HG03139 (cell line): Measurements from ENCODE around the gene PGAP6.
A peak's percentile ranks its signal among the peaks of the same experiment; 100 is the strongest.
"Not testable (repeated sequence)": the region's sequence is repeated elsewhere in the genome, so short reads cannot be mapped to it uniquely, and the experiment has no call there.

Source experiments
- ATAC-seq: cut with Tn5 transposase; IDR thresholded peaks from one replicate; pipeline ENCODE4 v1.9.1; 2021; ENCODE audit not compliant: unreplicated experiment

PGAP6 gene

GRCh38 chr16:379961-380761, 1.6 kb downstream of the PGAP6 start:
- ATAC-seq: no peak

- ATAC-seq: no peak
These were observed 2.4 kb downstream of the PGAP6 start for GRCh38 chr16:379183-379960.

- ATAC-seq: no peak
These were observed 3.0 kb downstream of the PGAP6 start for GRCh38 chr16:378821-379182.

GRCh38 chr16:378113-378820, 3.5 kb downstream of the PGAP6 start:
- not testable (repeated sequence) for ATAC-seq

- no peak for ATAC-seq
These were observed 4.3 kb downstream of the PGAP6 start for GRCh38 chr16:377419-377951.

- ATAC-seq: no peak
These were observed 4.9 kb downstream of the PGAP6 start for GRCh38 chr16:376817-377418.

- ATAC-seq: no peak
These were observed 5.6 kb downstream of the PGAP6 start for GRCh38 chr16:375927-376816.

GRCh38 chr16:375212-375611, 6.6 kb downstream of the PGAP6 start:
- ATAC-seq: no peak

GRCh38 chr16:374616-374926, 7.2 kb downstream of the PGAP6 start:
- ATAC-seq: no peak

GRCh38 chr16:373848-374615, 7.7 kb downstream of the PGAP6 start:
- ATAC-seq: no peak

GRCh38 chr16:373020-373598, 8.7 kb downstream of the PGAP6 start:
- no peak for ATAC-seq

GRCh38 chr16:372302-372983, 9.3 kb downstream of the PGAP6 start:
- ATAC-seq: no peak

- no peak for ATAC-seq
These were observed 10.1 kb downstream of the PGAP6 start for GRCh38 chr16:371515-372301.

- ATAC-seq: no peak
These were observed 10.7 kb downstream of the PGAP6 start for GRCh38 chr16:370979-371514.

- peak; percentile 72 for ATAC-seq
These were observed 11.3 kb downstream of the PGAP6 start, which contains the start of gene MRPL28 for GRCh38 chr16:370443-370842. MRPL28 (minus strand) TSS chr16:370538; CDS start chr16:370218, 320 bp downstream.

- no peak for ATAC-seq
These were observed 11.8 kb downstream of the PGAP6 start for GRCh38 chr16:369866-370436.

GRCh38 chr16:369275-369865, 12.4 kb downstream of the PGAP6 start:
- ATAC-seq: no peak
